ENCODE results near the gene TMEM269. TPM values are rescaled to one million over a fixed set of nuclear protein-coding genes. Genes with fewer than 3 reads are reported as not detected.

Gene TMEM269
- 1 to 10 TPM in 3 of 8 experiments, under 1 TPM in 5; 0.10 to 2.3 (median 0.67) TPM for total RNA-seq

- WGBS, 10 experiments: 40 to 91% (median 72%) methylated on average over 2 to 15 of the region's 54 CpGs; no CpG with 5 or more reads in 6 of the 10 experiments
- peak in 6 of 8 experiments; percentile 16 to 59 (median 36) for ATAC-seq (replicated peaks in 6 of 8)
- in situ Hi-C loops (cut with MboI; ENCODE audit: low pct_unique_long_range_greater_than_20kb in 2 of 9, low sequenced_read_pairs in 9 of 9, unreplicated experiment in 9 of 9): loop anchor here in 4 of 9 experiments (25.0 kb wide), 1 partner anchor 277 kb away; no protein-coding TSS in a partner anchor
These were observed at the start of gene TMEM269 for GRCh38 chr1:42784946-42785693. TSS of gene TMEM269 (plus strand) at chr1:42784991. CDS start at chr1:42789894, 4,903 bp downstream.

GRCh38 chr1:42735056-42735455 is 49.7 kb upstream of the TMEM269 start:
- Histone ChIP-seq H3K27ac (no peak overlapping the region), H3K4me1 (replicated peaks in 1 of 2) (peaks cover 3 to 5% of the 10 kb centered on the region in 2 donors), H3K4me3 (no peak overlapping the region)
- in situ Hi-C loops (cut with MboI; ENCODE audit: low pct_unique_long_range_greater_than_20kb in 2 of 9, low sequenced_read_pairs in 9 of 9, unreplicated experiment in 9 of 9): loop anchor here in 2 of 9 experiments (25.0 kb wide), 2 partner anchors 148 to 398 kb away; partner anchors contain the start of gene FOXJ3 (in 1 of the 2)
- ATAC-seq (replicated peaks in 6 of 8): peak in 1 of 8 experiments; percentile 8
- 40 to 100% methylated on average over 1 of the region's 11 CpGs; no CpG with 5 or more reads in 8 of the 10 experiments for WGBS, 10 experiments

More at GRCh38 chr1:42784946-42785693, at the start of gene TMEM269:
- Histone ChIP-seq H3K27ac (no peak within 1 kb of the TSS), H3K4me3 (no peak within 1 kb of the TSS), H3K4me1 (replicated peaks in 1 of 2) (no peaks in the 10 kb centered on the region)

- 70 to 80% (median 79%) methylated on average over 1 to 5 of the region's 14 CpGs; no CpG with 5 or more reads in 7 of the 10 experiments for WGBS, 10 experiments
- in situ Hi-C loops (cut with MboI; ENCODE audit: low pct_unique_long_range_greater_than_20kb in 2 of 9, low sequenced_read_pairs in 9 of 9, unreplicated experiment in 9 of 9): loop anchor here in 2 of 9 experiments (25.0 kb wide), 2 partner anchors 148 to 398 kb away; partner anchors contain the start of gene FOXJ3 (in 1 of the 2)
- no peak overlapping the region for H3K4me3 ChIP-seq
- H3K27ac ChIP-seq: no peak overlapping the region
- H3K4me1 ChIP-seq (replicated peaks in 1 of 2): peaks cover 9 to 10% of the 10 kb centered on the region in 2 donors
- ATAC-seq (replicated peaks in 6 of 8): peak in 1 of 8 experiments; percentile 48
These were observed 49.2 kb upstream of the TMEM269 start for GRCh38 chr1:42735477-42736105.

GRCh38 chr1:42736152-42736551 is 48.6 kb upstream of the TMEM269 start:
- no peak overlapping the region for H3K4me3 ChIP-seq
- in situ Hi-C loops (cut with MboI; ENCODE audit: low pct_unique_long_range_greater_than_20kb in 2 of 9, low sequenced_read_pairs in 9 of 9, unreplicated experiment in 9 of 9): loop anchor here in 2 of 9 experiments (25.0 kb wide), 2 partner anchors 149 to 399 kb away; partner anchors contain the start of gene FOXJ3 (in 1 of the 2)
- H3K27ac ChIP-seq: no peak overlapping the region

GRCh38 chr1:42736571-42737200 is 48.1 kb upstream of the TMEM269 start:
- no peak for ATAC-seq (replicated peaks in 6 of 8)
- Histone ChIP-seq H3K4me3 (no peak overlapping the region), H3K4me1 (replicated peaks in 1 of 2) (peaks cover 15 to 16% of the 10 kb centered on the region in 2 donors), H3K27ac (no peak overlapping the region)
- in situ Hi-C loops (cut with MboI; ENCODE audit: low pct_unique_long_range_greater_than_20kb in 2 of 9, low sequenced_read_pairs in 9 of 9, unreplicated experiment in 9 of 9): loop anchor here in 2 of 9 experiments (25.0 kb wide), 2 partner anchors 149 to 399 kb away; partner anchors contain the start of gene FOXJ3 (in 1 of the 2)
- WGBS, 10 experiments: 50 to 100% (median 100%) methylated on average over 1 to 2 of the region's 8 CpGs; no CpG with 5 or more reads in 7 of the 10 experiments

More at GRCh38 chr1:42736152-42736551, 48.6 kb upstream of the TMEM269 start:
- 17 to 67% methylated on average over 1 to 4 of the region's 4 CpGs; no CpG with 5 or more reads in 8 of the 10 experiments for WGBS, 10 experiments
- peak in 4 of 8 experiments; percentile 7 to 94 (median 81) for ATAC-seq (replicated peaks in 6 of 8)
- peaks cover 14 to 15% of the 10 kb centered on the region in 2 donors for H3K4me1 ChIP-seq (replicated peaks in 1 of 2)

- no peak for ATAC-seq (replicated peaks in 6 of 8)
- Histone ChIP-seq H3K4me3 (no peak overlapping the region), H3K27ac (no peak overlapping the region), H3K4me1 (replicated peaks in 1 of 2) (peaks cover 15 to 16% of the 10 kb centered on the region in 2 donors)
- in situ Hi-C loops (cut with MboI; ENCODE audit: low pct_unique_long_range_greater_than_20kb in 2 of 9, low sequenced_read_pairs in 9 of 9, unreplicated experiment in 9 of 9): loop anchor here in 2 of 9 experiments (25.0 kb wide), 2 partner anchors 150 to 400 kb away; partner anchors contain the start of gene FOXJ3 (in 1 of the 2)
- 40 to 85% (median 71%) methylated on average over 1 to 4 of the region's 5 CpGs; no CpG with 5 or more reads in 4 of the 10 experiments for WGBS, 10 experiments
These were observed 47.5 kb upstream of the TMEM269 start for GRCh38 chr1:42737257-42737656.

GRCh38 chr1:42737986-42738677 is 46.7 kb upstream of the TMEM269 start:
- Histone ChIP-seq H3K4me3 (no peak overlapping the region), H3K4me1 (replicated peaks in 1 of 2) (peaks cover 15 to 16% of the 10 kb centered on the region in 2 donors), H3K27ac (no peak overlapping the region)
- WGBS, 10 experiments: 40 to 94% (median 79%) methylated on average over 1 to 13 of the region's 21 CpGs; no CpG with 5 or more reads in 6 of the 10 experiments
- no peak for ATAC-seq (replicated peaks in 6 of 8)
- in situ Hi-C loops (cut with MboI; ENCODE audit: low pct_unique_long_range_greater_than_20kb in 2 of 9, low sequenced_read_pairs in 9 of 9, unreplicated experiment in 9 of 9): loop anchor here in 2 of 9 experiments (25.0 kb wide), 2 partner anchors 151 to 401 kb away; partner anchors contain the start of gene FOXJ3 (in 1 of the 2)

- ATAC-seq (replicated peaks in 6 of 8): no peak
- Histone ChIP-seq H3K27ac (no peak overlapping the region), H3K4me3 (no peak overlapping the region), H3K4me1 (replicated peaks in 1 of 2) (peaks cover 15 to 16% of the 10 kb centered on the region in 2 donors)
- WGBS, 10 experiments: 62 to 100% (median 83%) methylated on average over 1 to 3 of the region's 8 CpGs; no CpG with 5 or more reads in 7 of the 10 experiments
- in situ Hi-C loops (cut with MboI; ENCODE audit: low pct_unique_long_range_greater_than_20kb in 2 of 9, low sequenced_read_pairs in 9 of 9, unreplicated experiment in 9 of 9): loop anchor here in 2 of 9 experiments (25.0 kb wide), 2 partner anchors 151 to 401 kb away; partner anchors contain the start of gene FOXJ3 (in 1 of the 2)
These were observed 46.0 kb upstream of the TMEM269 start for GRCh38 chr1:42738678-42739226.

GRCh38 chr1:42739753-42740700 is 44.8 kb upstream of the TMEM269 start, which contains the start of gene CLDN19:
TSS of gene CLDN19 (minus strand) at chr1:42740236. CDS start at chr1:42740063, 173 bp downstream.
- WGBS, 10 experiments: 27 to 78% (median 53%) methylated on average over 3 to 8 of the region's 27 CpGs; no CpG with 5 or more reads in 6 of the 10 experiments
- ATAC-seq (replicated peaks in 6 of 8): peak in 6 of 8 experiments; percentile 7 to 77 (median 44)
- H3K4me1 ChIP-seq (replicated peaks in 1 of 2): peaks cover 15 to 16% of the 10 kb centered on the region in 2 donors
- in situ Hi-C loops (cut with MboI; ENCODE audit: low pct_unique_long_range_greater_than_20kb in 2 of 9, low sequenced_read_pairs in 9 of 9, unreplicated experiment in 9 of 9): loop anchor here in 2 of 9 experiments (25.0 kb wide), 2 partner anchors 153 to 403 kb away; partner anchors contain the start of gene FOXJ3 (in 1 of the 2)
- no peak within 1 kb of the TSS for H3K4me3 ChIP-seq
- no peak within 1 kb of the TSS for H3K27ac ChIP-seq

- H3K4me3 ChIP-seq: no peak overlapping the region
- WGBS, 10 experiments: 60 to 82% (median 70%) methylated on average over 1 to 9 of the region's 19 CpGs; no CpG with 5 or more reads in 4 of the 10 experiments
- ATAC-seq (replicated peaks in 6 of 8): peak in 5 of 8 experiments; percentile 42 to 80 (median 63)
- in situ Hi-C loops (cut with MboI; ENCODE audit: low pct_unique_long_range_greater_than_20kb in 2 of 9, low sequenced_read_pairs in 9 of 9, unreplicated experiment in 9 of 9): loop anchor here in 2 of 9 experiments (25.0 kb wide), 2 partner anchors 154 to 404 kb away; partner anchors contain the start of gene FOXJ3 (in 1 of the 2)
- H3K27ac ChIP-seq: no peak overlapping the region
- peaks cover 15 to 16% of the 10 kb centered on the region in 2 donors for H3K4me1 ChIP-seq (replicated peaks in 1 of 2)
These were observed 43.8 kb upstream of the TMEM269 start for GRCh38 chr1:42740851-42741580.
